NB4 (cell line): Measurements from ENCODE around the gene COQ5.

Experiments
- DNase-seq: peaks from one replicate; pipeline ENCODE4 v3.0.0; 2010; ENCODE audit warnings: low read depth
- H3K4me3 ChIP-seq: one replicate; pipeline ENCODE4 v1.5.1; 2011; ENCODE audit warnings: mild to moderate bottlenecking, low read depth, low read length, moderate library complexity
- MAX ChIP-seq: IDR thresholded peaks from 2 replicates; pipeline ENCODE4 v1.6.1; 2011; ENCODE audit warnings: low read depth, low read length
- MYC ChIP-seq: IDR thresholded peaks from 2 replicates; pipeline ENCODE4 v1.6.1; 2011; ENCODE audit warnings: low read depth, low read length
- POLR2A ChIP-seq: IDR thresholded peaks from 2 replicates; pipeline ENCODE4 v1.6.1; 2011; ENCODE audit warnings: mild to moderate bottlenecking; ENCODE audit not compliant: insufficient read length; ENCODE audit errors: extremely low read depth
- TF ChIP-seq, protein P1 (sequence below): IDR thresholded peaks from one replicate; pipeline ENCODE4 v1.5.1; 2012; ENCODE audit warnings: low read depth, low read length

COQ5 gene

DNA sequence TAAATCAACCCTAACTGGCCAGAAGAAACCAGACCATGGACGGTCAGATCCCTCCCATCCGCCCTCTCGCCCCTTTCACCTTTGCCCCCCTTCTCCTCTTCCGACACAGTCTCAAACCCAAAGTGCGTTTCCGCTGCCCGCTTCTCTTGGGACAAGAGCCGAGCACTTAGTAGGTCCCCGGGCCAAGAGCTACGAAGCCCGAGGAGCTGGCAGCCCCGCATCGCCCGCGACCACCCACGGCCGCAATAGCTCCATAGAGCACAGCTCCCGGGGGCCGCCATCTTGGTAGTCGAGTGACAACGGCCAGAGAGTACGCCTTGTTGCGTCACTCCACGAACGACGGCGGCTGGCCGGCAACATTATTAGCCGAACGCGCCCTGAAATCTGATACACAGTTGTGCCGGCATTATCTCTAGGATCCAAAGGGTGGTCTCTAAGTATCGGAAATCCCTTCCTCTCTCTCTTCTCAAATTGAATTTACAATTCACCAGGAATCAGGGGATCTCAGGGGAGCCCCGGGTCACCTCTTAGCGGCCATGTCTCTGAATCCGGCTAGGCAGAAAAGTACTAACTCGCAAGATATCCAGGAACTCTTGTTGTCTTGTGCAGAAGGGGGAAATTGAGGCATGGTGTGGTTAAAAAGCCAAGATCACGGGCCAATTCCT is at the start of gene COQ5:
Gene COQ5 (minus strand): TSS at position 298 of the 665 bp plus-strand sequence. CDS start 17 bp downstream, at position 281.
- peak within 1 kb of the TSS; percentile 98 for H3K4me3 ChIP-seq
- TF ChIP-seq MYC (no peak), POLR2A (peak; percentile 80)
- peak; percentile 94 for DNase-seq

DNA sequence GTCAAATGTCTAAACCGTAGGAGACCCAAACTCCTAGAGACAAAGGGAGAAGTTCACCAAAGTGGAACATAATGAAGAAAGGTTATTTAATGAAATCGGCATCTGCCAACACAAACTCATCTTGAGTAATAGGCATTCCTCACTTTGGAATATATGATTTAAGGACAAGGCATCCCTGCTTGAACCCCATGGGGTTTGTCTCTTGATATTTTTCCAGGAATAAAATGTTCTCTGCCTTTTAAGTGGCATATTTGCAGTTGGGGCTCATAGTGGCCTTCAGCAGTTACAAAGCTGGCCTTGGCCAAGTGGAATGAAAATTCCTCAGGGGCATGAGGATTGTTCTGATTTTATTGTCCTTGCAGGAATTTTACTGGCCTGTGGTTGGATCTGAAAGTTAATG is 45.1 kb upstream of the COQ5 start:
- TF ChIP-seq, protein P1, sequence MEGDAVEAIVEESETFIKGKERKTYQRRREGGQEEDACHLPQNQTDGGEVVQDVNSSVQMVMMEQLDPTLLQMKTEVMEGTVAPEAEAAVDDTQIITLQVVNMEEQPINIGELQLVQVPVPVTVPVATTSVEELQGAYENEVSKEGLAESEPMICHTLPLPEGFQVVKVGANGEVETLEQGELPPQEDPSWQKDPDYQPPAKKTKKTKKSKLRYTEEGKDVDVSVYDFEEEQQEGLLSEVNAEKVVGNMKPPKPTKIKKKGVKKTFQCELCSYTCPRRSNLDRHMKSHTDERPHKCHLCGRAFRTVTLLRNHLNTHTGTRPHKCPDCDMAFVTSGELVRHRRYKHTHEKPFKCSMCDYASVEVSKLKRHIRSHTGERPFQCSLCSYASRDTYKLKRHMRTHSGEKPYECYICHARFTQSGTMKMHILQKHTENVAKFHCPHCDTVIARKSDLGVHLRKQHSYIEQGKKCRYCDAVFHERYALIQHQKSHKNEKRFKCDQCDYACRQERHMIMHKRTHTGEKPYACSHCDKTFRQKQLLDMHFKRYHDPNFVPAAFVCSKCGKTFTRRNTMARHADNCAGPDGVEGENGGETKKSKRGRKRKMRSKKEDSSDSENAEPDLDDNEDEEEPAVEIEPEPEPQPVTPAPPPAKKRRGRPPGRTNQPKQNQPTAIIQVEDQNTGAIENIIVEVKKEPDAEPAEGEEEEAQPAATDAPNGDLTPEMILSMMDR = no peak
- TF ChIP-seq POLR2A (no peak), MYC (no peak), MAX (no peak)
- no peak overlapping the region for H3K4me3 ChIP-seq
- no peak for DNase-seq

DNA sequence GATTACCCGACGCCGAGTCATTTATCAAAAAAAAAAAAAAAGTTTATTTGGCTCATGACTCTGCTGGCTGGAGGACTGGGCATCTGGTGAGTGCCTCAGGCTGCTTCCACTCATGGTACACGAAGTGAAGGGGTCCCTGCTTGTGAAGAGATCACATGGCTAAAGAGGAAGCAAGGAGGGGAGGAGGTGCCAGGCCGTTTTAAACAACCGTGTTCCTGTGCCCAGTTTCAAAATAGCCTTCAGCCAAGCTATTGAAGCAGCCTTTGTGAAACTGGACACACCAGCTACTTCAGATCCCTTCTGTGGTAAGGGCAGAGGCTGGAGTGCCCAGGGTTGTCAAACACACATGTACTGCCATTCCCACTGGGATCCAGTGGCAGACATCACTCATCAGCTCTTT is 44.6 kb upstream of the COQ5 start:
- H3K4me3 ChIP-seq = no peak overlapping the region
- DNase-seq = no peak
- TF ChIP-seq POLR2A = no peak
- TF ChIP-seq MAX = no peak
- TF ChIP-seq, protein P1 = no peak
- TF ChIP-seq MYC = no peak

DNA sequence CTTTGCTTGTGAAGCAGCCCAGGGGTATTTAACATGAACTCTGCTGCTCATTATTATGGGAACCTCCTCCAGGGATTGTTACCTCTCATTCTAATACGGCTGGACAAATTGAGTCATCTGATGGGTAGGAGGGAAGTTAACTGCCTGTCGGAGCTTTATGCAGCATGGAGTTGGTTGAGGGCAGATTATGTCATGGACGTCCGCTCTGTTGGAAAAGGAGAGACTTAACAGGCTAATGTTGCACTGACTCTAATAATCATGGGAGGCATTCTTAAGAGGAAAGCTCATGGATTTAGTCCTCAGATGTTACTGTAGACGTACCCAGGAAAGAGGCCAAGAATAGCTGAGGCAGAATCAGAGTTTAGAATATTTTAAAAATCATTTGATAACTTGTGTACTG is 42.3 kb upstream of the COQ5 start:
- no peak for DNase-seq
- TF ChIP-seq, protein P1 = no peak
- TF ChIP-seq POLR2A (no peak), MYC (no peak)
- no peak overlapping the region for H3K4me3 ChIP-seq

DNA sequence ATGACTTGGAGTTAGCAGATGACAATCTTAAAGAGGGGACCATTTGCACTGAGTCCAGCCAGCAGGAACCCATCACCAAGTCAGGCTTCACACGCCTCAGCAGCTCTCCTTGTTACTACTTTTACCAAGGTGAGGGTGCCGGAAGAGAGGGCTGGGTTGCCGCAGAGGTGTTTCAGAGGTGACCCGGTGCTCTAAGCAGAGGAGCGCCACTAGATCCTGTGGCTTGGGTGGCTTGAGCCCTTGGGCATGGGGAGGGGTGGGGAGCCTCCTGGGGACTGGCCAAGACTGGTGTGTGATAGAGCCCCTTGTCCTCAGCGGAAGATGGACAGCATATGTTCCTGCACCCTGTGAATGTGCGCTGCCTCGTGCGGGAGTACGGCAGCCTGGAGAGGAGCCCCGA is 34.5 kb upstream of the COQ5 start:
- no peak overlapping the region for H3K4me3 ChIP-seq
- no peak for DNase-seq
- TF ChIP-seq POLR2A (no peak), MAX (no peak), MYC (no peak)
- TF ChIP-seq, protein P1 = no peak

GRCh38 chr12:120562906-120563305 is 33.9 kb upstream of the COQ5 start:
- H3K4me3 ChIP-seq = no peak overlapping the region
- TF ChIP-seq POLR2A = no peak
- no peak for TF ChIP-seq MYC
- no peak for TF ChIP-seq MAX
- TF ChIP-seq, protein P1 = no peak
- no peak for DNase-seq
